GM18517 (cell line): ENCODE results near the gene NOTCH2NLA.
"Not testable (repeated sequence)": the region's sequence is repeated elsewhere in the genome, so short reads cannot be mapped to it uniquely, and the experiment has no call there.

Source experiments
- ATAC-seq: cut with Tn5 transposase; IDR thresholded peaks from one replicate; pipeline ENCODE4 v1.9.1; 2021; ENCODE audit warnings: mild to moderate bottlenecking, moderate library complexity; ENCODE audit not compliant: unreplicated experiment

Gene NOTCH2NLA

GRCh38 chr1:146167740-146168139 lies 61.1 kb downstream of the NOTCH2NLA start:
- not testable (repeated sequence) for ATAC-seq

GRCh38 chr1:146167273-146167672 lies 61.5 kb downstream of the NOTCH2NLA start:
- not testable (repeated sequence) for ATAC-seq

GRCh38 chr1:146144465-146144864 lies 84.4 kb downstream of the NOTCH2NLA start, which contains the start of gene NBPF10:
Gene NBPF10, minus strand, starts transcription at chr1:146144804. Its CDS starts 35 bp downstream, at chr1:146144769.
- not testable (repeated sequence) for ATAC-seq
